ENCODE data around the gene TNF. TPM values are rescaled to one million over a fixed set of nuclear protein-coding genes. Genes with fewer than 3 reads are reported as not detected.

TNF gene
- total RNA-seq, 3 donors from 2014 or later (not counting 1 experiment from before 2014, with no cell fraction given) = 24.2 to 60.8 (median 46.9) TPM

DNA sequence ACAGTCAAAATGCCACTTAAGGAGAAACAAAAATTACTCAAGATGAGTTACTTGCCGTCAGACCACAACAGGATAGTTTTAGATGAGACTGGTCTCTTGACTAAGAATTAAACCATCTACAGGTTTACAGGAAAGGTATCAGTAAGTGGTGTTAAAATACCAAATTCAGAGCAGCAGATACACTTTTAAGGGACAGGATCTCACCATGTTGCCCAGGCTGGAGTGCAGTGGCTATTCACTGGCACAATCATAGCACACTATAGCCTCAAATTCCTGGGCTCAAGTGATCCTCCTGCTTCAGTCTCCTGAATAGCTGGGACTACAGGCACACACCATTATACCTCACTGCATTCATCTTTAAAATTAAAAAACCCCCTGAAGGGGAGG, 41.9 kb upstream of the TNF start:
- peak overlapping the region; percentile 37 to 51 for H3K27ac Mint-ChIP-seq
- H3K4me3 Mint-ChIP-seq = no peak overlapping the region
- peaks cover 27 to 39% of the 10 kb centered on the region in 2 donors for H3K4me1 Mint-ChIP-seq
- H3K27ac ChIP-seq (ENCODE audit: low read length) = no peak overlapping the region
- 91% methylated on average over 1 of the region's 1 CpG for WGBS (ENCODE audit: insufficient coverage)
- H3K4me3 ChIP-seq (ENCODE audit: low read length) = no peak overlapping the region
- H3K27me3 ChIP-seq (ENCODE audit: control insufficient read depth, insufficient read depth, low read length) = no peaks in the 10 kb centered on the region
- TF ChIP-seq, protein P1, sequence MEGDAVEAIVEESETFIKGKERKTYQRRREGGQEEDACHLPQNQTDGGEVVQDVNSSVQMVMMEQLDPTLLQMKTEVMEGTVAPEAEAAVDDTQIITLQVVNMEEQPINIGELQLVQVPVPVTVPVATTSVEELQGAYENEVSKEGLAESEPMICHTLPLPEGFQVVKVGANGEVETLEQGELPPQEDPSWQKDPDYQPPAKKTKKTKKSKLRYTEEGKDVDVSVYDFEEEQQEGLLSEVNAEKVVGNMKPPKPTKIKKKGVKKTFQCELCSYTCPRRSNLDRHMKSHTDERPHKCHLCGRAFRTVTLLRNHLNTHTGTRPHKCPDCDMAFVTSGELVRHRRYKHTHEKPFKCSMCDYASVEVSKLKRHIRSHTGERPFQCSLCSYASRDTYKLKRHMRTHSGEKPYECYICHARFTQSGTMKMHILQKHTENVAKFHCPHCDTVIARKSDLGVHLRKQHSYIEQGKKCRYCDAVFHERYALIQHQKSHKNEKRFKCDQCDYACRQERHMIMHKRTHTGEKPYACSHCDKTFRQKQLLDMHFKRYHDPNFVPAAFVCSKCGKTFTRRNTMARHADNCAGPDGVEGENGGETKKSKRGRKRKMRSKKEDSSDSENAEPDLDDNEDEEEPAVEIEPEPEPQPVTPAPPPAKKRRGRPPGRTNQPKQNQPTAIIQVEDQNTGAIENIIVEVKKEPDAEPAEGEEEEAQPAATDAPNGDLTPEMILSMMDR (IDR thresholded peaks at IDR 0.05) = no peak
- H3K4me1 ChIP-seq (ENCODE audit: control insufficient read depth, insufficient read depth, low read length) = no peaks in the 10 kb centered on the region
- no peaks in the 10 kb centered on the region for H3K27me3 Mint-ChIP-seq (ENCODE audit: low read depth in 2 of 2)
- no peak for ATAC-seq
- intact Hi-C loops (cut with micrococcal nuclease) = no loop called here
- peaks cover 82% of the 10 kb centered on the region for H3K36me3 ChIP-seq (ENCODE audit: control insufficient read depth, insufficient read depth, low read length)
- no peak for DNase-seq
- peaks cover 20% of the 10 kb centered on the region for H3K36me3 Mint-ChIP-seq
- no peaks in the 10 kb centered on the region for H3K9me3 Mint-ChIP-seq
- H3K9me3 ChIP-seq (ENCODE audit: control insufficient read depth, insufficient read depth, low read length) = no peaks in the 10 kb centered on the region

GRCh38 chr6:31534011-31534410, 41.4 kb upstream of the TNF start:
- WGBS (ENCODE audit: insufficient coverage) = 95% methylated on average over 6 of the region's 6 CpGs
- H3K4me1 Mint-ChIP-seq = peaks cover 32 to 45% of the 10 kb centered on the region in 2 donors

GRCh38 chr6:31534521-31535040, 40.8 kb upstream of the TNF start:
- no peak overlapping the region for H3K27ac ChIP-seq (ENCODE audit: low read length)
- no peaks in the 10 kb centered on the region for H3K9me3 ChIP-seq (ENCODE audit: control insufficient read depth, insufficient read depth, low read length)
- ATAC-seq (no peak), DNase-seq (no peak)
- intact Hi-C loops (cut with micrococcal nuclease) = no loop called here
- Mint-ChIP-seq H3K4me1 (peaks cover 38 to 50% of the 10 kb centered on the region in 2 donors), H3K27me3 (ENCODE audit: low read depth in 2 of 2) (no peaks in the 10 kb centered on the region), H3K4me3 (no peak overlapping the region), H3K9me3 (no peaks in the 10 kb centered on the region), H3K36me3 (peaks cover 27% of the 10 kb centered on the region), H3K27ac (no peak overlapping the region)
- peaks cover 10% of the 10 kb centered on the region for H3K4me1 ChIP-seq (ENCODE audit: control insufficient read depth, insufficient read depth, low read length)
- H3K27me3 ChIP-seq (ENCODE audit: control insufficient read depth, insufficient read depth, low read length) = no peaks in the 10 kb centered on the region
- H3K36me3 ChIP-seq (ENCODE audit: control insufficient read depth, insufficient read depth, low read length) = peaks cover 91% of the 10 kb centered on the region
- H3K4me3 ChIP-seq (ENCODE audit: low read length) = no peak overlapping the region
- TF ChIP-seq, protein P1 (IDR thresholded peaks at IDR 0.05) = no peak
- WGBS (ENCODE audit: insufficient coverage) = 94% methylated on average over 24 of the region's 24 CpGs

More at GRCh38 chr6:31534011-31534410, 41.4 kb upstream of the TNF start:
- intact Hi-C loops (cut with micrococcal nuclease) = no loop called here
- Mint-ChIP-seq H3K27me3 (ENCODE audit: low read depth in 2 of 2) (no peaks in the 10 kb centered on the region), H3K36me3 (peaks cover 24% of the 10 kb centered on the region), H3K9me3 (no peaks in the 10 kb centered on the region), H3K27ac (no peak overlapping the region), H3K4me3 (no peak overlapping the region)
- Histone ChIP-seq H3K27me3 (ENCODE audit: control insufficient read depth, insufficient read depth, low read length) (no peaks in the 10 kb centered on the region), H3K27ac (ENCODE audit: low read length) (no peak overlapping the region), H3K4me3 (ENCODE audit: low read length) (no peak overlapping the region), H3K4me1 (ENCODE audit: control insufficient read depth, insufficient read depth, low read length) (peaks cover 5% of the 10 kb centered on the region), H3K36me3 (ENCODE audit: control insufficient read depth, insufficient read depth, low read length) (peaks cover 88% of the 10 kb centered on the region), H3K9me3 (ENCODE audit: control insufficient read depth, insufficient read depth, low read length) (no peaks in the 10 kb centered on the region)
- TF ChIP-seq, protein P1 (IDR thresholded peaks at IDR 0.05) = no peak
- no peak for DNase-seq
- ATAC-seq = no peak
